GM21786 (cell line): Measurements from ENCODE around the gene MB21D2.
"Not testable (repeated sequence)": the region's sequence is repeated elsewhere in the genome, so short reads cannot be mapped to it uniquely, and the experiment has no call there.

Experiments
- ATAC-seq: cut with Tn5 transposase; IDR thresholded peaks from one replicate; pipeline ENCODE4 v1.9.1; 2021; ENCODE audit not compliant: unreplicated experiment

The MB21D2 gene

GRCh38 chr3:192917404-192918274, at the start of gene MB21D2:
Gene MB21D2 (minus strand): TSS chr3:192917856. CDS start chr3:192917840, 16 bp downstream.
- peak; percentile 41 for ATAC-seq

- ATAC-seq: not testable (repeated sequence)
Measured at GRCh38 chr3:192964959-192965719, 47.5 kb upstream of the MB21D2 start.

GRCh38 chr3:192959773-192960172, 42.1 kb upstream of the MB21D2 start:
- ATAC-seq: no peak

GRCh38 chr3:192958219-192958872, 40.7 kb upstream of the MB21D2 start:
- ATAC-seq: no peak

GRCh38 chr3:192957441-192958021, 39.9 kb upstream of the MB21D2 start:
- ATAC-seq: no peak

GRCh38 chr3:192953926-192954325, 36.3 kb upstream of the MB21D2 start:
- ATAC-seq: no peak

GRCh38 chr3:192947421-192947820, 29.8 kb upstream of the MB21D2 start:
- no peak for ATAC-seq

GRCh38 chr3:192943393-192943792, 25.7 kb upstream of the MB21D2 start:
- no peak for ATAC-seq

GRCh38 chr3:192942625-192943024, 25.0 kb upstream of the MB21D2 start:
- no peak for ATAC-seq

GRCh38 chr3:192940129-192940528, 22.5 kb upstream of the MB21D2 start:
- ATAC-seq: no peak

- ATAC-seq: no peak
Measured at GRCh38 chr3:192935441-192935840, 17.8 kb upstream of the MB21D2 start.

- ATAC-seq: peak; percentile 33
Measured at GRCh38 chr3:192933779-192934460, 16.3 kb upstream of the MB21D2 start.

- no peak for ATAC-seq
Measured at GRCh38 chr3:192933259-192933658, 15.6 kb upstream of the MB21D2 start.

- peak; percentile 80 for ATAC-seq
Measured at GRCh38 chr3:192931825-192932224, 14.2 kb upstream of the MB21D2 start.

GRCh38 chr3:192930577-192930976, 12.9 kb upstream of the MB21D2 start:
- ATAC-seq: no peak

- no peak for ATAC-seq
Measured at GRCh38 chr3:192929755-192930547, 12.3 kb upstream of the MB21D2 start.

GRCh38 chr3:192929146-192929545, 11.5 kb upstream of the MB21D2 start:
- no peak for ATAC-seq

- ATAC-seq: no peak
Measured at GRCh38 chr3:192928720-192929119, 11.1 kb upstream of the MB21D2 start.

GRCh38 chr3:192928016-192928415, 10.4 kb upstream of the MB21D2 start:
- no peak for ATAC-seq

GRCh38 chr3:192927016-192927415, 9.4 kb upstream of the MB21D2 start:
- ATAC-seq: no peak
